Gastroesophageal sphincter (tissue), 2 donors: ENCODE results near the gene ZNF260.

ENCODE experiments used
- EP300 ChIP-seq: sonication (generic); formaldehyde crosslinking; IDR thresholded peaks from one replicate; pipeline ENCODE4 v1.6.1; 2017; ENCODE audit warnings: antibody characterized with exemption, mild to moderate bottlenecking
- POLR2A ChIP-seq, 2 donors: fragments of 450-650 bp; IDR thresholded peaks; one replicate each; pipeline ENCODE4 v1.6.1; 2017; ENCODE audit warnings: antibody characterized with exemption in 2 of 2, mild to moderate bottlenecking in 2 of 2, moderate library complexity in 1 of 2
- POLR2AphosphoS5 ChIP-seq: sonication (generic); formaldehyde crosslinking; IDR thresholded peaks from one replicate; pipeline ENCODE4 v1.6.1; 2017; ENCODE audit warnings: antibody characterized with exemption

GRCh38 chr19:36488846-36489117, 39.3 kb downstream of the ZNF260 start:
- TF ChIP-seq POLR2A (IDR thresholded peaks at IDR 0.05) (no peak), EP300 (no peak), POLR2AphosphoS5 (no peak)
